ENCODE results near the gene PXMP2.
A peak's percentile ranks its signal among the peaks of the same experiment; 100 is the strongest.

Gene PXMP2

GRCh38 chr12:132687211-132688164 is at the start of gene PXMP2, which contains the start of gene POLE:
TSS of gene PXMP2 (plus strand) at chr12:132687587. CDS start at chr12:132687671, 84 bp downstream.
TSS of gene POLE (minus strand) at chr12:132687342. CDS start at chr12:132687315, 27 bp downstream.
- peak; percentile 93 for DNase-seq (ENCODE audit: low read depth)
- no peak for TF ChIP-seq CTCF (conservative IDR thresholded peaks at IDR 0.05; ENCODE audit: low read length)

GRCh38 chr12:132637811-132638210 is 49.6 kb upstream of the PXMP2 start:
- H3K4me3 ChIP-seq (ENCODE audit: low read length): no peak overlapping the region
- no peak for DNase-seq (ENCODE audit: low read depth)
- no peak for TF ChIP-seq CTCF (conservative IDR thresholded peaks at IDR 0.05; ENCODE audit: low read length)

More at GRCh38 chr12:132687211-132688164, at the start of gene PXMP2, which contains the start of gene POLE:
- peak within 1 kb of the TSS; percentile 59 for H3K4me3 ChIP-seq (ENCODE audit: low read length)

- H3K4me3 ChIP-seq (ENCODE audit: low read length): no peak overlapping the region
- peak; percentile 88 for TF ChIP-seq CTCF (conservative IDR thresholded peaks at IDR 0.05; ENCODE audit: low read length)
- DNase-seq (ENCODE audit: low read depth): peak; percentile 80
Measured at GRCh38 chr12:132638541-132639408, 48.6 kb upstream of the PXMP2 start.

- no peak for DNase-seq (ENCODE audit: low read depth)
- no peak for TF ChIP-seq CTCF (conservative IDR thresholded peaks at IDR 0.05; ENCODE audit: low read length)
- H3K4me3 ChIP-seq (ENCODE audit: low read length): no peak overlapping the region
Measured at GRCh38 chr12:132639956-132640520, 47.3 kb upstream of the PXMP2 start.

GRCh38 chr12:132640936-132641335 is 46.5 kb upstream of the PXMP2 start:
- DNase-seq (ENCODE audit: low read depth): no peak
- no peak overlapping the region for H3K4me3 ChIP-seq (ENCODE audit: low read length)
- TF ChIP-seq CTCF (conservative IDR thresholded peaks at IDR 0.05; ENCODE audit: low read length): no peak

- DNase-seq (ENCODE audit: low read depth): no peak
- H3K4me3 ChIP-seq (ENCODE audit: low read length): no peak overlapping the region
- TF ChIP-seq CTCF (conservative IDR thresholded peaks at IDR 0.05; ENCODE audit: low read length): no peak
Measured at GRCh38 chr12:132641811-132642650, 45.4 kb upstream of the PXMP2 start.

Data from AG10803 (cell line).